Gastrocnemius medialis (tissue), 4 donors: Measurements from ENCODE around the gene HTR3D. TPM values are rescaled to one million over a fixed set of nuclear protein-coding genes. Genes with fewer than 3 reads are reported as not detected.
"Not testable (repeated sequence)": the region's sequence is repeated elsewhere in the genome, so short reads cannot be mapped to it uniquely, and the experiment has no call there.

Experiments used
- ATAC-seq, 2 donors: fragments of 150-250 bp; one replicate each; pipeline ENCODE4 v1.9.1; 2016
- DNase-seq, 2 donors: peaks; one replicate each; pipeline ENCODE4 v3.0.0-alpha.2; 2019
- H3K27ac ChIP-seq, 4 donors: fragments of 200-600 bp; sonication (generic); 1 replicate in 1 of 4; 2 replicates in 3 of 4; pipeline ENCODE4 v1.5.1; 2016 to 2018; ENCODE audit warnings: mild to moderate bottlenecking in 2 of 4, moderate library complexity in 1 of 4
- H3K27me3 ChIP-seq, 3 donors: fragments of 200-600 bp; sonication (generic) in 2 of 3; 1 replicate in 1 of 3; 2 replicates in 2 of 3; pipeline versions ENCODE4 v1.5.1 to v1.6.0; 2016 to 2019; ENCODE audit warnings: mild to moderate bottlenecking in 1 of 3, moderate library complexity in 1 of 3
- H3K36me3 ChIP-seq, 2 donors: fragments of 200-600 bp; sonication (generic) in 1 of 2; one replicate each; pipeline ENCODE4 v1.5.1; 2017 to 2018
- H3K4me1 ChIP-seq, 2 donors: fragments of 200-600 bp; sonication (generic) in 1 of 2; one replicate each; pipeline ENCODE4 v1.5.1; 2016 to 2017; ENCODE audit warnings: mild to moderate bottlenecking in 2 of 2
- H3K4me3 ChIP-seq, 4 donors: fragments of 200-600 bp; sonication (generic) in 3 of 4; 1 replicate in 1 of 4; 2 replicates in 3 of 4; pipeline ENCODE4 v1.5.1; 2016 to 2019; ENCODE audit warnings: mild to moderate bottlenecking in 2 of 4
- H3K9me3 ChIP-seq, 3 donors: fragments of 200-600 bp; sonication (generic) in 2 of 3; 1 replicate in 1 of 3; 2 replicates in 2 of 3; pipeline ENCODE4 v1.5.1; 2016 to 2019
- POLR2A ChIP-seq, 2 donors: fragments of 450-650 bp; IDR thresholded peaks; one replicate each; pipeline ENCODE4 v1.6.1; 2017; ENCODE audit warnings: antibody characterized with exemption in 2 of 2, mild to moderate bottlenecking in 2 of 2, moderate library complexity in 2 of 2
- in situ Hi-C, 4 donors: fragments of 200-750 bp; cut with MboI; loops; one replicate each; pipeline versions ENCODE4 v1.15.0 to v1.8.0; 2017; ENCODE audit warnings: low sequenced_read_pairs in 4 of 4
- intact Hi-C: fragments of 100-400 bp; cut with DNase I; formaldehyde crosslinking; loops from one replicate; pipeline ENCODE4 v1.15.1; 2023; ENCODE audit warnings: low total_unique reads
- total RNA-seq, 4 donors: library from RNA; depleted of rRNA; stranded (reverse); fragments of >200 nt; gene quantifications; one replicate each; pipeline versions ENCODE4 v1.1.0 to v1.2.3, GENCODE V29; 2016
- TF ChIP-seq, protein P1 (sequence below), 5 experiments: fragments of 450-650 bp in 3 of 5; fragments of 200-600 bp in 2 of 5; sonication (generic) in 2 of 5; IDR thresholded peaks in 4 of 5; conservative IDR thresholded peaks in 1 of 5; 1 replicate in 4 of 5; 2 replicates in 1 of 5; pipeline ENCODE4 v1.5.1; 2016 to 2019; ENCODE audit warnings: antibody characterized with exemption in 5 of 5, mild to moderate bottlenecking in 3 of 5, moderate library complexity in 3 of 5

Gene HTR3D
- total RNA-seq, 4 donors from 2014 or later = not detected

DNA sequence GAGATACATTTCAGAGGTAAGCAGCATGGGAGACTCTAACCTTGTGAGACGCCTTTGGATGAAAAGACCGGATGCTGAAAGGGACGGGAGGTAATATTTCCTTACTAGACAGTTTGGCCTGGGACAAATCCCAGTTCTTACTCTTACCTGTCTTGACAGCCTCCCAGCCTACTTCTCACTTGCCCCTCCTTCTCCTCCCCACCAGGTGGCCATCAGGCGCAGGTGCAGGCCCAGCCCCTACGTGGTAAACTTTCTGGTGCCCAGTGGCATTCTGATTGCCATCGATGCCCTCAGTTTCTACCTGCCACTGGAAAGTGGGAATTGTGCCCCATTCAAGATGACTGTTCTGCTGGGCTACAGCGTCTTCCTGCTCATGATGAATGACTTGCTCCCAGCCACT, 6.3 kb downstream of the HTR3D start:
- in situ Hi-C loops (no loop called here), intact Hi-C loops (no loop called here)
- H3K27me3 ChIP-seq = no peaks in the 10 kb centered on the region
- H3K27ac ChIP-seq = no peak overlapping the region
- no peak overlapping the region for H3K4me3 ChIP-seq
- H3K4me1 ChIP-seq = no peaks in the 10 kb centered on the region
- no peaks in the 10 kb centered on the region for H3K9me3 ChIP-seq
- DNase-seq (no peak), ATAC-seq (no peak)
- H3K36me3 ChIP-seq = no peaks in the 10 kb centered on the region
- TF ChIP-seq, protein P1, sequence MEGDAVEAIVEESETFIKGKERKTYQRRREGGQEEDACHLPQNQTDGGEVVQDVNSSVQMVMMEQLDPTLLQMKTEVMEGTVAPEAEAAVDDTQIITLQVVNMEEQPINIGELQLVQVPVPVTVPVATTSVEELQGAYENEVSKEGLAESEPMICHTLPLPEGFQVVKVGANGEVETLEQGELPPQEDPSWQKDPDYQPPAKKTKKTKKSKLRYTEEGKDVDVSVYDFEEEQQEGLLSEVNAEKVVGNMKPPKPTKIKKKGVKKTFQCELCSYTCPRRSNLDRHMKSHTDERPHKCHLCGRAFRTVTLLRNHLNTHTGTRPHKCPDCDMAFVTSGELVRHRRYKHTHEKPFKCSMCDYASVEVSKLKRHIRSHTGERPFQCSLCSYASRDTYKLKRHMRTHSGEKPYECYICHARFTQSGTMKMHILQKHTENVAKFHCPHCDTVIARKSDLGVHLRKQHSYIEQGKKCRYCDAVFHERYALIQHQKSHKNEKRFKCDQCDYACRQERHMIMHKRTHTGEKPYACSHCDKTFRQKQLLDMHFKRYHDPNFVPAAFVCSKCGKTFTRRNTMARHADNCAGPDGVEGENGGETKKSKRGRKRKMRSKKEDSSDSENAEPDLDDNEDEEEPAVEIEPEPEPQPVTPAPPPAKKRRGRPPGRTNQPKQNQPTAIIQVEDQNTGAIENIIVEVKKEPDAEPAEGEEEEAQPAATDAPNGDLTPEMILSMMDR (IDR thresholded peaks at IDR 0.05 in 4 of 5, conservative IDR thresholded peaks at IDR 0.05 in 1 of 5) = no peak
- TF ChIP-seq POLR2A (IDR thresholded peaks at IDR 0.05) = no peak

DNA sequence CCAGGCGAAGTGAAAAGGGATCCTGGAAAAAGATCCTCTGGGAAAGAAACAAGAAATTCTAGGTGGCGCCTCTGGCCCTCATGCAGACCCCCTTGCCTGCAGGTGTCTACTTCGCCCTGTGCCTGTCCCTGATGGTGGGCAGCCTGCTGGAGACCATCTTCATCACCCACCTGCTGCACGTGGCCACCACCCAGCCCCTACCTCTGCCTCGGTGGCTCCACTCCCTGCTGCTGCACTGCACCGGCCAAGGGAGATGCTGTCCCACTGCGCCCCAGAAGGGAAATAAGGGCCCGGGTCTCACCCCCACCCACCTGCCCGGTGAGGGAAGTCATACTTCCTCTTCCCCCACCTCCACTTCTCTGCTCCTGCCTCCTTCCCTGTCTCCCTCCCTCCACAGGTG, 6.8 kb downstream of the HTR3D start:
- H3K27me3 ChIP-seq, H3K4me3 ChIP-seq, H3K27ac ChIP-seq, H3K9me3 ChIP-seq, H3K36me3 ChIP-seq, intact Hi-C loops, H3K4me1 ChIP-seq, in situ Hi-C loops, ATAC-seq, DNase-seq: not testable (repeated sequence)

DNA sequence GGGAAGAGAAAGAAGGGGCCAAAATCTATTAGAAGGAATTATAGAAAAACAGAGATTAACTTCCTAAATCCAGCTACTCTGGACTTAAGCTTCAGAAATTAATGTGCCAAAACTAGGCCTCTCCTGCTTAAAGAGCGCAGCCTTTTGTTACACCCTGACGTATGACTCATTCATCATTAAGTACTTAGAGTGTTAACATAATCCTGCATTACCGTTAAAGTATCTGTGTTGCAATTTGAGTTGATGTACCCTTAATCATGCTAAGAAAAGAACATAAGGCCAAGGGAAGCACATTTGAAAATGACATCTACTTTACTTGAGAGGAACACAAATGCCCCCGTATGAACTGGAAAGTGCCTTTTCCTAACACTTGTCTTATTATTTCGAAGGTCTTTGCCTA, 7.9 kb downstream of the HTR3D start:
- Histone ChIP-seq H3K9me3 (no peaks in the 10 kb centered on the region), H3K27me3 (no peaks in the 10 kb centered on the region), H3K4me3 (no peak overlapping the region), H3K4me1 (no peaks in the 10 kb centered on the region), H3K36me3 (no peaks in the 10 kb centered on the region), H3K27ac (no peak overlapping the region)
- ATAC-seq = no peak
- no peak for TF ChIP-seq POLR2A (IDR thresholded peaks at IDR 0.05)
- TF ChIP-seq, protein P1 (IDR thresholded peaks at IDR 0.05 in 4 of 5, conservative IDR thresholded peaks at IDR 0.05 in 1 of 5) = no peak
- in situ Hi-C loops (no loop called here), intact Hi-C loops (no loop called here)
- DNase-seq = no peak

DNA sequence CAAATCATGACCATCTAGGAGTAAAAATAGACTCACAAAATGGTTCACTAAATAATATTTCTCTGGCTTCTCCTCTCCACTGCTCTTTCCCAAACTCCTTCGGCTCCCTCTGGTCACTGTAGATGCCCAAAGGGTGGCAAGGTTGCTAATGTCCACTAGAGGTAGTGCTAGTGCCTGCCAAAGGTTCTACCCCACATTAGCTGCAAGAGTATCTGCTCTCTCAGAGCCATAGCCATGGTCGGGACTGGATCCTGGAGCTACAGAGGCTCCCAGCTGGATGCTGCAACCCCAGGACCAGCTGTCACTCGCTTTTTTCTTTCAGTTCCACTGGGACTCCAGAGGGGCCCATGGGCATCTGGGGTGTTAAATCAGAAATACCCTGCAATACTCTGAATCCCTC, 8.5 kb downstream of the HTR3D start:
- no peak for ATAC-seq
- H3K4me3 ChIP-seq = no peak overlapping the region
- DNase-seq = no peak
- no peak overlapping the region for H3K27ac ChIP-seq
- no peaks in the 10 kb centered on the region for H3K9me3 ChIP-seq
- intact Hi-C loops = no loop called here
- in situ Hi-C loops = no loop called here
- TF ChIP-seq, protein P1 (IDR thresholded peaks at IDR 0.05 in 4 of 5, conservative IDR thresholded peaks at IDR 0.05 in 1 of 5) = peak in 1 of 5 experiments; percentile 20
- no peak for TF ChIP-seq POLR2A (IDR thresholded peaks at IDR 0.05)
- H3K36me3 ChIP-seq = no peaks in the 10 kb centered on the region
- no peaks in the 10 kb centered on the region for H3K27me3 ChIP-seq
- H3K4me1 ChIP-seq = no peaks in the 10 kb centered on the region

DNA sequence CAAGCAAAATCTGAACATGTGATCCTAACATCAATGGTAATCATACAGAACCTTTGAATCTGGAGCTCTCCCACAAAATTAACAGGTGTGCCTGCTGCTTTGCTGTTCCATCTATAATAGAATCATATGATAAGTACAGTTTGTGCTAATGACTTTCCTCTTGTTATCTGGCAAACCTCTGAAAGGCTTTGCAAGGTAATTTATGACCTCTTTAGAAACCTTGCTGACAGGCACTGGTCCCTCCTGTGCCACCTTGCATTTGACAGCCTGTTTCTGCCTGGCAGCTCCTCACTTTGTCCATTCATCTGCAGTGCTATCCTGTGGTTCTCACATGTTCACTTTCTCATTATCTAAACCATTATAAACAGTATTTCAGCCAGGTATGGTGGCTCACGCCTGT, 11.1 kb downstream of the HTR3D start:
- Histone ChIP-seq H3K27me3 (no peaks in the 10 kb centered on the region), H3K9me3 (no peaks in the 10 kb centered on the region), H3K4me3 (no peak overlapping the region), H3K27ac (no peak overlapping the region), H3K4me1 (no peaks in the 10 kb centered on the region), H3K36me3 (no peaks in the 10 kb centered on the region)
- ATAC-seq (no peak), DNase-seq (no peak)
- TF ChIP-seq, protein P1 (IDR thresholded peaks at IDR 0.05 in 4 of 5, conservative IDR thresholded peaks at IDR 0.05 in 1 of 5) = no peak
- no peak for TF ChIP-seq POLR2A (IDR thresholded peaks at IDR 0.05)
- in situ Hi-C loops = no loop called here
- intact Hi-C loops = no loop called here
